ENCODE measurements around the gene ADAP1. TPM values are rescaled to one million over a fixed set of nuclear protein-coding genes. Genes with fewer than 3 reads are reported as not detected.
A peak's percentile ranks its signal among the peaks of the same experiment; 100 is the strongest.

ADAP1 gene
- total RNA-seq, 4 donors from 2014 or later: 41.9 to 94.2 (median 78.3) TPM

DNA sequence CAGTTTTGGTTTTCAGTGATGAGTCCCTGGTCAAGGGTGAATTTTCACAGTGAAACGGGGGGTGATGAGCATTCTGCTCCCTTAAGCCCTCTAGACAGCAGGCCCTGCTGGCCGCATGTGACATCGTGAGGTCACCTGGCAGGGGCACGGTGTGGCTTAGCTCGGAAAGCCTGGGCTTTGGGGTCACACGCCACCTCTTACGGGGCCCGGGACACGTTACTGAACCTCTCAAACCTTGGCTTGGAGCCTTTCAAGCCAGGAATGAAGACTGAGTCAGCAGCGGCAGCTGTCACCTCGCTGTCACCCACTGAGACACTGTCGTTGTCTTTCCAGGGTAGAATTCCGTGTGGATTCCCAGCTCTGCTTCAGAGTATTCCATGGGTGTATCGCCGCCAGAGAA, 74.0 kb downstream of the ADAP1 start:
- Histone ChIP-seq H3K4me3 (no peak overlapping the region), H3K27me3 (no peaks in the 10 kb centered on the region), H3K27ac (replicated peaks in 1 of 4) (peak overlapping the region in 1 of 4 donors; percentile 47), H3K4me1 (peaks cover 61 to 85% (median 72%) of the 10 kb centered on the region in 4 donors), H3K9me3 (no peaks in the 10 kb centered on the region), H3K36me3 (peaks cover 0 to 10% (median 7%) of the 10 kb centered on the region in 4 donors)
- intact Hi-C loops (cut with DNase I): no loop called here
- TF ChIP-seq EP300 (IDR thresholded peaks at IDR 0.05): no peak
- no peak for TF ChIP-seq POLR2AphosphoS5 (IDR thresholded peaks at IDR 0.05)
- no peak for TF ChIP-seq CTCF (IDR thresholded peaks at IDR 0.05)
- no peak for TF ChIP-seq POLR2A (IDR thresholded peaks at IDR 0.05; ENCODE audit: low read depth)
- WGBS: 85% methylated on average over 14 of the region's 15 CpGs
- DNase-seq (ENCODE audit: extremely low spot score): no peak

GRCh38 chr7:879706-880105, 74.8 kb downstream of the ADAP1 start:
- Histone ChIP-seq H3K27me3 (no peaks in the 10 kb centered on the region), H3K4me3 (no peak overlapping the region), H3K27ac (replicated peaks in 1 of 4) (peak overlapping the region in 3 of 4 donors; percentile 4 to 58 (median 20)), H3K36me3 (peaks cover 0 to 16% (median 7%) of the 10 kb centered on the region in 4 donors), H3K4me1 (peaks cover 62 to 85% (median 74%) of the 10 kb centered on the region in 4 donors), H3K9me3 (no peaks in the 10 kb centered on the region)
- DNase-seq (ENCODE audit: extremely low spot score): no peak
- whole genome bisulfite sequencing: 88% methylated on average over 14 of the region's 14 CpGs
- intact Hi-C loops (cut with DNase I): no loop called here
- no peak for TF ChIP-seq POLR2A (IDR thresholded peaks at IDR 0.05; ENCODE audit: low read depth)

DNA sequence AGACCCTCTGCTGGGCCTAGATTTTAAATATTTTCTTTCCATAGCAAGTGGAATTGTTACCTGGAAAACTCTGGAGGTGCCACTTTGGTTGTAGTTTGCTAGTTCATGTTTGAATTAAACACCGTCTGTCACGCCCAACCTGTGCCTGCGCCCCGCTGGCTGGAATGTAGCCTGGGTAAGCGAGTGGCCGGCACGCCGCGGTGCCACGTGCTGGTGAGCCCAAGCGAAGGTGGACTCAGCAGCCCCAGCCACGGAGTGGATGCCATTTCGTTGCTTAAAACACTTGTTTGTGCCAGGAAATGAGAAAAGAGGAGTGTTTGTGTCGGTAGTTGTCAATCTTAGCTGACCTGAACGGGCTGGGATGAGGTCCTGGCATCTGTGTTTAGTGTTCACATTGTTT, 75.4 kb downstream of the ADAP1 start:
- no peaks in the 10 kb centered on the region for H3K9me3 ChIP-seq
- H3K36me3 ChIP-seq: peaks cover 0 to 21% (median 7%) of the 10 kb centered on the region in 4 donors
- H3K4me1 ChIP-seq: peaks cover 57 to 85% (median 74%) of the 10 kb centered on the region in 4 donors
- intact Hi-C loops (cut with DNase I): no loop called here
- no peak for DNase-seq (ENCODE audit: extremely low spot score)
- no peaks in the 10 kb centered on the region for H3K27me3 ChIP-seq
- WGBS: 86% methylated on average over 14 of the region's 15 CpGs
- no peak overlapping the region for H3K4me3 ChIP-seq
- TF ChIP-seq POLR2A (IDR thresholded peaks at IDR 0.05; ENCODE audit: low read depth) (no peak), EP300 (IDR thresholded peaks at IDR 0.05) (no peak), CTCF (IDR thresholded peaks at IDR 0.05) (no peak)
- peak overlapping the region in 2 of 4 donors; percentile 4 to 58 for H3K27ac ChIP-seq (replicated peaks in 1 of 4)

DNA sequence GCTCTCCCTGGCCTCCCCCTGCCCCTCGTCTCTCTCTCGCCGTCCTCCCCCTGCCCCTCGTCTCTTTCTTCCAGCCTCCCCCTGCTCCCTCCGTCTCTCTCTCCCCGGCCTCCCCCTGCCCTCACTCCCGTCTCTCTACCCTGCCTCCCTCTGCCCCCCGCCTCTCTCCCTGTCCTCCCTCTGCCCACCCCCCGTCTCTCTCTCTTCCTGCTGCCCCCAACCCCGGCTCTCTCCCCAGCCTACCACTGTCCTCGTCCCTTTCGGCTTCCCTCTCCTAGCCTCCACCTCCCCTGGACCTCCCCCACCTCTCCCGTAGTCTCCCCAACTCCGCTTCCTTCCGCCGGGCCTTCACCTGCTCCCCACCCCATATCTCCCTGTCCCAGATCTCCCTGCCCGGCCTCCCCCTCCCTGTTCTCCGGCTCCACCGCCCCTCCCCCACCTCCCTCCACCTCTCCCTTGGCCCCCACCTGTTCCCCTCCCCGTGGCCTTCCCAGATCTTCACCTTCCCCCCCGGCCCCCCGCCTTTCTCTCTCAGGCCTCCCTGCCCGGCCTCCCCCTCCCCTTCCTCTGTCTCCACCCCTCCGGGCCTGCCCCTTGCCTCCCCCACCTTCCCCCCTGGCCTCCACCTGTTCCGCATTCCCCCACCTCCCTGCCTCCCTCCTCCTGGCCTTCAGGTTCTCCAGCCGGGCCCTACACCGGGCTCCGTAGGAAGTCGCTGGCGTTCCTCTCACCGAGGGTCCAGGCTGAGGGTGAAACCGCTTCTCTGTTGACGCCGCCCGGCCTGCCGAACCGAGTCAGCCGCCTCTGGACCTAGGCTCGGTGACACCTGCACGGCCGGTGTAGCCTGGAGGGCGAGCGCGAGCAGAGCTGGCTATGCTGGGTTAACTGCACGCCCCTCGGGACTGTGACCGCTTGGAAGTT, 76.9 kb downstream of the ADAP1 start:
- DNase-seq (ENCODE audit: extremely low spot score): no peak
- peaks cover 57 to 85% (median 74%) of the 10 kb centered on the region in 4 donors for H3K4me1 ChIP-seq
- no peak for TF ChIP-seq CTCF (IDR thresholded peaks at IDR 0.05)
- TF ChIP-seq EP300 (IDR thresholded peaks at IDR 0.05): no peak
- no peaks in the 10 kb centered on the region for H3K9me3 ChIP-seq
- H3K27me3 ChIP-seq: no peaks in the 10 kb centered on the region
- H3K36me3 ChIP-seq: peaks cover 2 to 36% (median 11%) of the 10 kb centered on the region in 4 donors
- intact Hi-C loops (cut with DNase I): no loop called here
- WGBS: 21% methylated on average over 43 of the region's 47 CpGs
- H3K4me3 ChIP-seq: peak overlapping the region; percentile 84 to 97 (median 88)
- peak overlapping the region; percentile 84 to 94 (median 91) for H3K27ac ChIP-seq (replicated peaks in 1 of 4)

GRCh38 chr7:876972-877311, 77.5 kb downstream of the ADAP1 start:
- Histone ChIP-seq H3K27ac (replicated peaks in 1 of 4) (peak overlapping the region; percentile 84 to 94 (median 91)), H3K4me1 (peaks cover 60 to 85% (median 75%) of the 10 kb centered on the region in 4 donors), H3K27me3 (no peaks in the 10 kb centered on the region), H3K9me3 (no peaks in the 10 kb centered on the region), H3K4me3 (peak overlapping the region; percentile 84 to 97 (median 88)), H3K36me3 (peaks cover 8 to 42% (median 17%) of the 10 kb centered on the region in 4 donors)
- intact Hi-C loops (cut with DNase I): no loop called here
- no peak for DNase-seq (ENCODE audit: extremely low spot score)
- WGBS: 1% methylated on average over 25 of the region's 26 CpGs
- TF ChIP-seq EP300 (IDR thresholded peaks at IDR 0.05): no peak
- TF ChIP-seq POLR2AphosphoS5 (IDR thresholded peaks at IDR 0.05): no peak
